H1 (cell line): Measurements from ENCODE around the gene FBXO7. TPM values are rescaled to one million over a fixed set of nuclear protein-coding genes. Genes with fewer than 3 reads are reported as not detected.

Source experiments
- CTCF ChIA-PET: fragments of 300-600 bp; sonication (Branson Sonifier 250); formaldehyde crosslinking; loops from one replicate; lab custom pipeline; 2021; ENCODE audit not compliant: partially characterized antibody; lab: Charles Lee
- POLR2A ChIA-PET: fragments of 300-600 bp; sonication (Branson Sonifier 250); formaldehyde crosslinking; loops from one replicate; lab custom pipeline; 2021; ENCODE audit warnings: inconsistent platforms; ENCODE audit not compliant: partially characterized antibody; lab: Charles Lee
- DNase-seq, 2 experiments: peaks; one replicate each; pipeline versions ENCODE4 v3.0.0 to v3.0.0-alpha.2; 2010 to 2022; ENCODE audit warnings: low spot score in 2 of 2, low read depth in 1 of 2, mixed read lengths in 1 of 2
- FAIRE-seq: peaks from 2 replicates; lab custom pipeline; 2011; peaks lifted over from hg19 to GRCh38; lab: Jason Lieb, UNC
- H2AFZ ChIP-seq: 2 replicates; pipeline ENCODE4 v1.8.1; 2012; ENCODE audit warnings: low read length, inconsistent platforms
- H2AK5ac ChIP-seq: 2 replicates; pipeline ENCODE4 v1.6.1; 2013; ENCODE audit warnings: low read depth, low read length
- H2BK120ac ChIP-seq: replicated peaks from 2 replicates; pipeline ENCODE3; 2013; ENCODE audit warnings: low read depth, low read length, inconsistent platforms
- H2BK12ac ChIP-seq: 2 replicates; pipeline ENCODE4 v1.6.1; 2013; ENCODE audit warnings: low read depth, low read length
- H2BK15ac ChIP-seq: 2 replicates; pipeline ENCODE4 v1.6.1; 2013; ENCODE audit warnings: low read length
- H2BK20ac ChIP-seq: 2 replicates; pipeline ENCODE4 v1.6.1; 2013; ENCODE audit warnings: low read length
- H2BK5ac ChIP-seq: 2 replicates; pipeline ENCODE4 v1.6.1; 2013; ENCODE audit warnings: low read depth, low read length
- H3K14ac ChIP-seq: 2 replicates; pipeline ENCODE4 v1.6.1; 2013; ENCODE audit warnings: inconsistent platforms; ENCODE audit not compliant: insufficient read length
- H3K18ac ChIP-seq: 2 replicates; pipeline ENCODE4 v1.6.1; 2013; ENCODE audit warnings: low read length; ENCODE audit errors: extremely low read depth
- H3K23ac ChIP-seq: 2 replicates; pipeline ENCODE4 v1.6.1; 2013; ENCODE audit warnings: inconsistent platforms; ENCODE audit not compliant: insufficient read length
- H3K23me2 ChIP-seq: 2 replicates; pipeline ENCODE4 v1.6.1; 2013; ENCODE audit warnings: low read depth, low read length
- H3K27ac ChIP-seq: 2 replicates; pipeline ENCODE4 v1.6.1; 2011; ENCODE audit warnings: low read depth, low read length, inconsistent platforms
- H3K27me3 ChIP-seq, 4 experiments: replicated peaks in 1 of 4; 1 replicate in 1 of 4; 2 replicates in 3 of 4; pipeline versions ENCODE4 v1.6.1 to v1.8.1; 2011 to 2013; ENCODE audit warnings: low read length in 3 of 4, mild to moderate bottlenecking in 3 of 4, inconsistent platforms in 2 of 4, mixed read lengths in 2 of 4, moderate library complexity in 1 of 4; ENCODE audit not compliant: control insufficient read depth in 3 of 4, insufficient read depth in 3 of 4; ENCODE audit errors: extremely low read depth in 1 of 4
- H3K36me3 ChIP-seq, 4 experiments: 2 replicates each; pipeline versions ENCODE4 v1.6.1 to v1.8.1; 2011 to 2013; ENCODE audit warnings: mild to moderate bottlenecking in 4 of 4, low read length in 3 of 4, moderate library complexity in 2 of 4, control low read depth in 1 of 4, inconsistent platforms in 1 of 4; ENCODE audit not compliant: insufficient read depth in 4 of 4, control insufficient read depth in 2 of 4
- H3K4ac ChIP-seq: replicated peaks from 2 replicates; pipeline ENCODE3; 2013; ENCODE audit warnings: low read length, low read depth, mixed read lengths, inconsistent platforms; ENCODE audit not compliant: insufficient read length
- H3K4me1 ChIP-seq, 4 experiments: replicated peaks in 1 of 4; 1 replicate in 1 of 4; 2 replicates in 3 of 4; pipeline versions ENCODE4 v1.6.1 to v1.8.1; 2011 to 2013; ENCODE audit warnings: low read length in 3 of 4, inconsistent platforms in 2 of 4, mixed read lengths in 1 of 4; ENCODE audit not compliant: insufficient read depth in 4 of 4, control insufficient read depth in 3 of 4
- H3K4me2 ChIP-seq, 2 experiments: 2 replicates each; pipeline versions ENCODE4 v1.6.1 to v1.8.1; 2011 to 2013; ENCODE audit warnings: low read depth in 2 of 2, low read length in 2 of 2, control low read depth in 1 of 2, inconsistent platforms in 1 of 2, mild to moderate bottlenecking in 1 of 2; ENCODE audit not compliant: insufficient read depth in 1 of 2
- H3K4me3 ChIP-seq, 4 experiments: fragments of 200-600, 300-600 bp in 1 of 4; sonication (generic), shearing (Covaris generic), sonication (Bioruptor Twin) in 1 of 4; 2 replicates each; pipeline versions ENCODE4 v1.5.1 to v1.8.1; 2011 to 2016; ENCODE audit warnings: low read length in 4 of 4, low read depth in 3 of 4, control low read depth in 2 of 4, inconsistent platforms in 2 of 4, mild to moderate bottlenecking in 2 of 4, mixed read lengths in 1 of 4, moderate library complexity in 1 of 4; ENCODE audit not compliant: insufficient read depth in 2 of 4; ENCODE audit errors: extremely low read depth in 1 of 4
- H3K56ac ChIP-seq: replicated peaks from 2 replicates; pipeline ENCODE3; 2013; ENCODE audit warnings: low read depth, mild to moderate bottlenecking, mixed read lengths, low read length, inconsistent platforms; ENCODE audit not compliant: insufficient read length
- H3K79me1 ChIP-seq: 2 replicates; pipeline ENCODE4 v1.6.1; 2013; ENCODE audit warnings: low read depth, low read length, control low read depth
- H3K79me2 ChIP-seq, 2 experiments: 2 replicates each; pipeline versions ENCODE4 v1.6.1 to v1.8.1; 2012 to 2013; ENCODE audit warnings: low read length in 2 of 2, mild to moderate bottlenecking in 2 of 2, inconsistent platforms in 1 of 2; ENCODE audit not compliant: insufficient read depth in 2 of 2, control insufficient read depth in 1 of 2
- H3K9ac ChIP-seq, 4 experiments: replicated peaks in 1 of 4; 1 replicate in 1 of 4; 2 replicates in 3 of 4; pipeline versions ENCODE4 v1.6.1 to v1.8.1; 2011 to 2013; ENCODE audit warnings: low read depth in 3 of 4, low read length in 3 of 4, control low read depth in 2 of 4, mild to moderate bottlenecking in 2 of 4, moderate library complexity in 2 of 4, inconsistent platforms in 1 of 4; ENCODE audit errors: extremely low read depth in 1 of 4
- H3K9me3 ChIP-seq, 2 experiments: 2 replicates each; pipeline versions ENCODE4 v1.6.1 to v1.8.1; 2012 to 2013; ENCODE audit warnings: mild to moderate bottlenecking in 2 of 2, moderate library complexity in 2 of 2, control low read depth in 1 of 2, inconsistent platforms in 1 of 2, low read depth in 1 of 2, low read length in 1 of 2, mixed read lengths in 1 of 2; ENCODE audit not compliant: insufficient read depth in 2 of 2
- H4K20me1 ChIP-seq, 2 experiments: replicated peaks in 1 of 2; 2 replicates each; pipeline versions ENCODE3 to v1.8.1; 2011 to 2013; ENCODE audit warnings: inconsistent platforms in 2 of 2, low read length in 2 of 2, mild to moderate bottlenecking in 1 of 2; ENCODE audit not compliant: insufficient read depth in 2 of 2, control insufficient read depth in 1 of 2
- H4K5ac ChIP-seq: 2 replicates; pipeline ENCODE4 v1.6.1; 2013; ENCODE audit warnings: low read length, low read depth, mixed read lengths, inconsistent platforms; ENCODE audit not compliant: insufficient read length
- H4K8ac ChIP-seq: 2 replicates; pipeline ENCODE4 v1.8.0; 2013; ENCODE audit warnings: mild to moderate bottlenecking, moderate library complexity, low read length, inconsistent platforms; ENCODE audit not compliant: insufficient read depth; ENCODE audit errors: extremely low read depth
- H4K91ac ChIP-seq: replicated peaks from 2 replicates; pipeline ENCODE3; 2013; ENCODE audit warnings: low read length, mixed read lengths, inconsistent platforms; ENCODE audit not compliant: insufficient read length
- CBX5 ChIP-seq: fragments of 300-800, 300-1000 bp; sonication (generic); IDR thresholded peaks from 2 replicates; pipeline ENCODE4 v1.7.1; 2016; ENCODE audit warnings: antibody characterized with exemption, low read length, low read depth
- KDM1A ChIP-seq: fragments of 200-600, 300-600 bp; sonication (generic); IDR thresholded peaks from 2 replicates; pipeline ENCODE4 v1.7.1; 2016; ENCODE audit warnings: mild to moderate bottlenecking, low read length, borderline replicate concordance
- NANOG ChIP-seq: IDR thresholded peaks from 2 replicates; pipeline ENCODE4 v1.6.1; 2011; ENCODE audit warnings: low read length, low read depth, mild to moderate bottlenecking, inconsistent platforms; ENCODE audit not compliant: insufficient read depth, poor library complexity, severe bottlenecking
- WGBS, 2 experiments: shearing (Covaris generic) in 1 of 2; methylation state at CpG; one replicate each; pipeline versions ENCODE4 v1.1.6 to v1.1.7; 2013 to 2015; ENCODE audit warnings: low lambda C conversion rate in 2 of 2, mixed read lengths in 2 of 2, inconsistent platforms in 1 of 2, low coverage in 1 of 2, missing lambda C conversion rate in 1 of 2; ENCODE audit not compliant: insufficient replicate concordance in 2 of 2, insufficient coverage in 1 of 2, insufficient read length in 1 of 2; ENCODE audit errors: extremely low coverage in 1 of 2, missing lambda C conversion rate in 1 of 2; 5-methylcytosine and 5-hydroxymethylcytosine counted together
- polyA plus RNA-seq, 7 experiments: library from polyadenylated mRNA; depleted of rRNA in 3 of 7; stranded (reverse) in 5 of 7; unstranded in 2 of 7; fragments of >200 nt in 5 of 7; fragments of 200-250 nt in 2 of 7; gene quantifications; 1 replicate in 5 of 7; 2 replicates in 1 of 7; 4 replicates in 1 of 7; pipeline versions ENCODE4 v1.2.1 to v1.2.3, GENCODE V29; 2011 to 2013; ENCODE audit warnings: missing spikeins in 2 of 7, mixed read lengths in 2 of 7
- total RNA-seq: library from RNA; stranded (reverse); fragmentation: NEBNext Ultra II Directional; extraction: Animal tissue kit (Norgen Biotek cat#: 25700); gene quantifications from 2 replicates; pipeline ENCODE4 v1.2.1, GENCODE V29; 2021

Gene FBXO7
- total and polyA plus RNA-seq, 2 of the 8 experiments (the other 6 are each of a cell fraction or from before 2014, with no cell fraction given) = 62.7 to 76.1 TPM

DNA sequence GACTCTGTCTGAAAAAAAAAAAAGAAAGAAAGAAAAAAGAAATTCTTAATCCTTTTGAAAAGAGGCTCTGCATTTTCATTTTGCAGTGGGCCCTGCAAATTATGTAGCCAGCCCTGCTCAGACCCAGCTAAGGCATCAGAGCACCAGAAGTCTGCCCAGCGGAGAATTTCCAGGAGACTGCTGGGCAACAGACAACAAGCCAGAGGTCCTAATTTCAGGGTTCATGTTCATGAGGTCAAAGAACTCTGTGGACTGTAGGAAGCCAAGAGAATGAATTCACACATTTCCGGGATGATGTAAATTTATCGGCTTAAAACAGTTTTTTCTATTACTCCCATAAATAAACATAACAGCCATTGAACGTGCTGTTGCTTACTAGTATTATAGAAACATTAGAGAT is 47.7 kb upstream of the FBXO7 start:
- 86% methylated on average over 4 of the region's 4 CpGs; no CpG with 5 or more reads in 1 of the 2 experiments for WGBS, 2 experiments
- no peak for DNase-seq
- peaks cover 0 to 3% (median 0%) of the 10 kb centered on the region in 4 experiments; a peak in 3 of 7 replicates for H3K27me3 ChIP-seq

More for the DNA sequence above, 47.7 kb upstream of the FBXO7 start:
- no peak for TF ChIP-seq NANOG
- no peak for TF ChIP-seq CBX5
- TF ChIP-seq KDM1A = no peak
- Histone ChIP-seq H2AFZ (no peak overlapping the region), H3K4me3 (no peak overlapping the region), H3K18ac (no peak overlapping the region), H3K56ac (no peak overlapping the region), H3K23me2 (no peaks in the 10 kb centered on the region; the same call in 1 of the 2 replicates), H2BK5ac (no peak overlapping the region), H3K9ac (no peak overlapping the region), H3K23ac (no peak overlapping the region), H2BK120ac (no peak overlapping the region), H3K79me1 (no peaks in the 10 kb centered on the region), H4K91ac (no peak overlapping the region), H3K36me3 (no peaks in the 10 kb centered on the region), H2AK5ac (no peak overlapping the region), H2BK12ac (no peak overlapping the region), H3K4me1 (no peaks in the 10 kb centered on the region), H3K14ac (no peak overlapping the region), H3K4ac (no peak overlapping the region), H2BK20ac (no peak overlapping the region), H3K27ac (no peak overlapping the region), H4K20me1 (no peaks in the 10 kb centered on the region), H3K79me2 (no peaks in the 10 kb centered on the region), H2BK15ac (no peak overlapping the region), H4K8ac (no peak overlapping the region; the same call in 1 of the 2 replicates), H3K9me3 (no peaks in the 10 kb centered on the region), H4K5ac (no peak overlapping the region), H3K4me2 (no peak overlapping the region)
- ChIA-PET POLR2A (no interaction called here), CTCF (no interaction called here)
- FAIRE-seq = no peak
